HG02840 (cell line): ENCODE measurements around the gene FAM131B.
"Not testable (repeated sequence)": the region's sequence is repeated elsewhere in the genome, so short reads cannot be mapped to it uniquely, and the experiment has no call there.

ENCODE experiments used
- ATAC-seq: cut with Tn5 transposase; IDR thresholded peaks from one replicate; pipeline ENCODE4 v1.9.1; 2021; ENCODE audit warnings: mild to moderate bottlenecking, moderate library complexity, moderate number of reproducible peaks; ENCODE audit not compliant: unreplicated experiment, low FRiP score

FAM131B gene

DNA sequence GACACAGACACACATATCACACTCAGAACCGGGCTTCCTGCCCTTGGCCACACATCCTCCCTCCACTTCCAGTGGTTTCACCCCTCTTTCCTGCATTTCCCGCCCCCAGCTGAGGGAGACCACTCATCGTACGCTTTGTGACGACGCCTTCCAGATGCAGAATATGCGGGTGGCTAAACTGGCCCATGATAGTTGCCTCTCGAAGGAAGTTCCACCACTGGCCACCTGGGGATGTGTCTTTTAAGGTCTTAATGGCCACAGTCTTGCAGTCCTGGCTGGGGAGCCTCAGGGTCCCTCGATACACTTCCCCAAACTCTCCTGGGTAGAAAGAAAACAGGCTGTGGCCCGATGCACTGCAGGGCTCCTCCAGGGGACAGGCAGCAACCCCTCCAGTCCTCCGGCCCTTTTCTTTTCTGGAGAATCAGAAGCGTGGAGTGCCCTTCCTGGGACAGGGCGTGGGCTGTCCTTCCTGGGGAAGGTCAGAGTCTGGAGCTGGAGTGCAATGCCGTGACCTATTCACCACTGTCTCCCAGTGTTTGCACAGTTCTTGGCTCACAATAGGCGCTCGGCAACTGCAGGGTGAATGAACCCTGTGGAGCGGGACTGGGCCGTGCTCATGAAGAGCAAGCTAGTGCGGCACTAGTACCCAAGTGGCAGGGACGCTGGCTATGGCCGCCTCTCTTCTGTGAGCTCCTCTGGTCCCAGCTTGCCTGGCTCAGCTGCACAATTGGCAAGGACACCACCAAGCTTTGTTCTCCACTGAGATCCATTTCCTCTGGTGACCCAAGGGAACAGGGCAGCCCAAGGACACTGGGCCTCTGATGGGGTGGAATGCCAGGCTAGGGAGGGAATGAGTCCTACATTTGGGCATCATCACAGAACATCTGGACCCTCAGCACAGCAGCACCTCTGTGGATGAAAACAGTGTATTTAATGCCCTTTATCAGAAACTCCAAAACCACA, 33.0 kb upstream of the FAM131B start:
- no peak for ATAC-seq

DNA sequence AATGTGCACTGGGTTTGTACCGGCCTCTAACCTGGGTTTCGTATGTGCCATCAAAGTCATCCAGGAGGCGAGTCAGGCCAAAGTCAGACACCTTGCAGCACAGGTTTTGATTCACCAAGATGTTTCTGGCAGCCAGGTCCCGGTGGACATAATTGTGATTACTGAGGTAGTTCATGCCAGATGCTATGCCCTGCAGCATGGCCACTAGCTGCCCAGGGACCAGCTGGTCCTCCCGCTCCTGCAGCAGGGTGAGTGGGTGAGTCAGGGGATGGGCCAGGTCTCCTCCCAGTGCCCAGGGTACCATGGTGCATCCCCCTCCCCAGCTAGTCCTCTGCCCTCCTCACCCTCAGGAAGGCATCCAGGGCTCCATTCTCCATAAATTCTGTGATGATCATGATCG, 32.3 kb upstream of the FAM131B start:
- no peak for ATAC-seq

DNA sequence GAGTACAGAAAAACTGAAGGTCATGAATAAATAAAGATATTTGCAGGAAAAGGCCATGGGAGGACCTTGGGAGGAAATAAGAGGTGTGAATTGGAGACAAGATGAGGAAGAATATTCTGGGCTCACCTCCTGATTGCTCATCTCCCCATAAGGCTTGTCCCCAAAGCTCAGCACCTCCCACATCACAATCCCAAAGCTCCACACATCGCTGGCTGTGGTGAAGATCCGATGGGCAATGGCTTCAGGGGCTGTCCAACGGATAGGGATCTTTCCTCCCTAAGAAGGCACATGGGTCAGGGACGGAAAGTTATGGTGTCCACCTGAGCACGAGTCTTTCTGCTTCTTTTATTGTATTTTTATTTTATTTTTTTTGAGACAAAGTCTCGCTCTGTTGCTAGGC, 31.6 kb upstream of the FAM131B start:
- no peak for ATAC-seq

DNA sequence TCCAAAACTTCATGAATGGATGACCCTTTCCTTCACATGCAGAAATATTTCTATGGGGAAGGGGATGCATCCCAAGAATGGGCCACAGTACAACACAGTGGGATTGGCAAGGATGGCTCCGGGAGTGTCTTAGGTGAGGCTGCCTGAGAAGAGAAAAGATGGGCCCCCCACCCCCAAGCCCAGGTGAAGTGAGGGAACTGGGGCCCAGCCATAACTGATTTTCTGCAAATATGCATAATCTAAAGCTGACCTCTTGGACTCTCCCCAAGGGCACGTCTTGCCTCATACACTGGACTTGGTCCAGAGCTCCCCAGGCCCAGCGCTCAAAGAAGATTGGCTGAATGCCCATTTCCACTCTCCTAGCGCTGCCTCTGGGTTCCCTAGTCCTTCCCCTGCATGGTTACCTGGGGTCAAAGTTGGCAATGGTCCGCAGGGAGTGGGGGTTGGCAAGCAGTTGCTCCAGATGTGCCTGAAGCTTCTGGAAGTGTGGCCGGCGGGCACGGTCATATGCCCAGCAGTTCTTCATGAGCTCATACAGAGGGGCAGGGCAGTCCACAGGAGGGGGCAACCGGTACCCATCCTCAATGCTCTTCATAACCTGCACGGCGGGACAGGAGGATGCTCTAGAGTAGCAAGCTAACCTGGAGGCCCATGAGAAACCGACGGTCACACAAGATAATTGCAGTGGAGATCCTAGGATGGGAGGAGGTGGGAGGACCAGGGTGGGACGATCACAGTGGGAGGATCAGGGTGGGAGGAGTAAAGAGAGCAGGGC, 30.9 kb upstream of the FAM131B start:
- ATAC-seq: no peak

DNA sequence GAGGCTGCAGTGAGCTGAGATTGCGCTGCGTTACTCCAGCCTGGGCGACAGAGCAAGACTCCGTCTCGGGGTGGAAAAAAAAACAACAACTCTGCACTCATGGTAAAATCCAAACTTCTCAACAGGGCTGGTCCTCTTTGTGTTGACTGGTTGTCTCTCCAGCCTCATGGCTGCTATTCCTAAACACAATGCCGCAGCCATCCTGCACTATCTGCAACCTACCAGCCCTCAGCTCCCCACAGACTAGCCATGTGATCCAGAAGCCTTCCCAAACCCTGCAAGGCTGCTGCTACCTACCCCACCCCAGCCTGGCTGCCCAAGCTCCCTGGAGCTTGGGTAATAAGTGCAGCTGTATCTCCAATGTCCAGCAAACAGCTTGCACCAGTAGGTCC, 30.4 kb upstream of the FAM131B start:
- no peak for ATAC-seq

DNA sequence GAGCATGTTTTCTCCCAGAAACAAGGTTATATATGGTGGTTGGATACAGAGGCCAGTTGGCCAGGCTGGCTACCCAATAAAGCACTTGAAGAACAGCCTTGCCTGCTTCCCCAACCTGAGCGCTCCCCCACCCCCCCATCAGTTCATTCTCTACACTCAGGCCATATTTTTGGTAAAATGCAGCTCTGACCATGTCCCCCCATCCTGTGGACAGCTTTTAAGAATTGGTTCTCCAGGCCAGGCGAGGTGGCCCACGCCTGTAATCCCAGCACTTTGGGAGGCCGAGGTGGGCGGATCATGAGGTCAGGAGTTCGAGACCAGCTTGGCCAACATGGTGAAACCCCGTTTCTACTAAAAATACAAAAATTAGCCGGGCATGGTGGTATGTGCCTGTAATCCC, 29.9 kb upstream of the FAM131B start:
- ATAC-seq: not testable (repeated sequence)

DNA sequence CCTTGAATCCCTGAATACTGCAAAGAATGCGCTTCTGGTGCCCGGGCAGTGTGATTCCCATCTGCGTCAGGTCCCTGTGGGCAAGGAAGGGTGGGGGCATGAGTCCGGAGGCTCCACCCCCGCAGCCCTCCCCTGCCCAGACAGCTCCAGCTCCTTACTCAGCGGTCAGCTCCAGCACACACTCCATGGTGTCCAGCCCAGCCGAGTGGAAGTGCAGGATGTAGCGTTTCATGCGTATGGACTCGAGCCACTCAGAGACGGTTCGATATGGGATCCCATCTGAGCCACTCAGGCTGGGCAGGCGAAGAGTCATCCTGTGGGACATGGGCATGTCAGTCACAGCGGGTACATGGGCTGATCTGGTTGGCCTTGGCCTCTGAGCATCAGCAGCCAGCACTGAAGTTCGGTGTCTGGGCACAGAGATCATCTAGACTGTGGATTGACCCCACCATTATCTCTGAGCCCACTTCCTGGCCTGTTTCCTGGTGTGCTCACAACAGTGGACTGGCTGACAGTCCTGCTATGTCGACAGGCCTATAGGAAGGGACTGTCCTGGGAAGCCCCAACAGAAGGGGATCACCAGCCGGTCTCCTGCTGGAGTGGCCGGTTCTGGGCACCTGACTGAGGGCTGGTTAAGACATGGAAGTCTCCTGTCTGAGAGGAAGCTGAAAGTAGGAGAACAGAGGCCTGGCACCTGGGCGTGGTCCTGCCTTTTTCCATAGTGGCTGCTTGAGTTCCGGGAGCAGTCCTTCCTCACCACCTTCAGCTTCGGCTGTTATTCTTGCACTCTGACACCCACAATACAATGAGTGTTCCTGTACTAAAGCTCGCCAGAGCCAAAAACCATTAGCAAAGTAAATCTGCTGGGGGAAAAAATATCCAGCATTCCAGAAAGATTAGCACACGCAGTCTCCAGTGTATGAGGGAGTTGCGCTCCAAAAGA, 29.2 kb upstream of the FAM131B start:
- ATAC-seq: no peak

DNA sequence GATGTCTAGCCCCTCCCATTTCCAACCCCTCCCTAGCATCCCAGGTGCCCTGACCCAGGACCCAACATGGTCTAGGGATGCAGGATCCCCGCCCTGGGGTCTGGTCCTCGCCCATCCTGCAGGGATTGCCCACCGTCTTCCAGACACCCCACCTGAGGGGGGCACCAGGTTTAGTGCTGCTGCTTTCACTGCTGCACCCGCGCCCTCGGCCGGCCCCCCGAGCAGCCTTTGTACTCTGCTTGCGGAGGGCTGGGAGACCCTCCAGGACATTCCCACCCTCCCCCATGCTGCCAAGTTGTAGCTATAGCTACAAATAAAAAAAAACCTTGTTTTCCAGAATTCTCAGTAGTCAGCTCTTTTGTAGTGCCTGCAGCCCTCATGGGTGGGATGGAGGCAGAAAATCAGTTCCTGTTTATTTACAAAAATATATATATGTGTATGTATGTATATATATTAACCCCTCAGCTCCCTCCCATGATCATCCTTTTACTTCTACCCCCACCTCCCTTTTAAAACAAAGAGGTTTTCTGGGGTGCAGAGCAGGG, 28.3 kb upstream of the FAM131B start:
- ATAC-seq: no peak

DNA sequence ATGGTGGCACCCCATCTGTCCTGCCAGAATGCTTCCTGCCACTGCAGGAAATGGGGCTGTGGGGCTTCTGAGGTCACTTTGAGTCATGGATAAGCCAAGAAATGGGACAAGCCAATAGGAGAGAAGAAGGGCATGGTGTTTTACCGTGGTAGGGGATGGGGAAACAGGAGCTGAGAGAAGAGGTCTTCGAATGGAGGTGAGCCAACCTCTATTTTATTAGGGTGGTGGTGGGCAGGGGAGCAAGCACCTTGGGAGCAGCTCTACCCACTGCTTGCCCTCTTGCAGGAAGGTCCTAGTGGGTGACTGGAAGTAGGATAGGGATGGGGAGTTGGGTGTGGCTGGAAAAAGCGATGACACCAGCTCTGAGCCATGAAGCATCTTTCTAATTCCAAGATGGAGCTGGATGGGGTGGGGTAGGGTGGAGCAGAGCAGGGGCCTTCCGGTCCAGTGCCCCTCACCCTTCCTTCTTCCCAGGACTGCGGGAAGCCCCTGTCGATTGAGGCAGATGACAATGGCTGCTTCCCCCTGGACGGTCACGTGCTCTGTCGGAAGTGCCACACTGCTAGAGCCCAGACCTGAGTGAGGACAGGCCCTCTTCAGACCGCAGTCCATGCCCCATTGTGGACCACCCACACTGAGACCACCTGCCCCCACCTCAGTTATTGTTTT, 27.7 kb upstream of the FAM131B start:
- no peak for ATAC-seq

DNA sequence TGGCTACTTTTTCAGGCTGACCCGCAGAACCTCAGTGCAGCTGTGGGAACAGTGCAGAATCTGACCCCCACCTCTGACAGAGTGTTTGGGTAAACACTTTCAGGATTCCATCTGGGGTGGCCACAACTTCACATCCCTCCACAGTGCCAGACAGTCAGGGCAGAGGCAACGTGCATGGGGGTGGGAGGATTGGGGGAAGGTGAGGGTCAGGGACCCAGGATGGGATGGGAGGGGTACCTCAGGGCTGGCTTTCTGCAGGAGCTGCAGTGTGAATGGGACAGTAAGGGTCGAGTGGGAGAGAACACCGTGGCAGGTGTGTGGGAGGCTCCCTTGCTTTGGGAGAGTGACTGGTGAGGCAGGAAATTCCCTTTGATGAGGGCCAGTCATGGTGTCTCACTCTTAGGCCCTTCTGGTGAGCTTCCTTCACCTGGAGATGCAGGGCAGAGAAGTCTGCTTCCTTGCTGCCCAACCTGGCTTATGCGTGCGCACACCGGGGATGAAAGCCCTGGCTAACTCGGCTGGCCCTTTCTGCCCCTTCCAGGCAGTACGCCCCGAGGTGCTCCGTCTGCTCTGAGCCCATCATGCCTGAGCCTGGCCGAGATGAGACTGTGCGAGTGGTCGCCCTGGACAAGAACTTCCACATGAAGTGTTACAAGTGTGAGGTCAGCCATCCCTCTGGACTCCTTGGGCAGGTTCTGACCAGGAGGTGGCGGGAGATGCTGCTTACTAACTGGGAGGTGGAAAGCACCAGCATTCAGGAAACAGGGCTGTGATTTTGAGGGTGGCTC, 27.0 kb upstream of the FAM131B start:
- no peak for ATAC-seq

DNA sequence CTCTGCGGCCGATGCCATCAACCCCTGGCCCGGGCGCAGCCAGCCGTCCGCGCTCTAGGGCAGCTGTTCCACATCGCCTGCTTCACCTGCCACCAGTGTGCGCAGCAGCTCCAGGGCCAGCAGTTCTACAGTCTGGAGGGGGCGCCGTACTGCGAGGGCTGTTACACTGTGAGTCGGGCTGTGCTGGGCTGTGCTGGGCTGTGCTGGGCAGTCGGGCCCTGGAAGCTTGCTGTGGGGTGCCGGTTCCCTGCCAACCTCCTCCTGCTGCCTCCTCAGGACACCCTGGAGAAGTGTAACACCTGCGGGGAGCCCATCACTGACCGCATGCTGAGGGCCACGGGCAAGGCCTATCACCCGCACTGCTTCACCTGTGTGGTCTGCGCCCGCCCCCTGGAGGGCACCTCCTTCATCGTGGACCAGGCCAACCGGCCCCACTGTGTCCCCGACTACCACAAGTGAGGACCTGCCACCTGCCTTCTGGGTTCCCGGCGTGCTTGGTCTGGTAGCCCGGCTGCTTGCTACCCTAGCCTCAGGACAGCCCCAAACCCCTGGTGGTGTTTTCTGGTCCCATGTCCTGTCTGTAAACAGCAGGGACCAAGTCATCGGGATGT, 26.1 kb upstream of the FAM131B start:
- ATAC-seq: no peak

DNA sequence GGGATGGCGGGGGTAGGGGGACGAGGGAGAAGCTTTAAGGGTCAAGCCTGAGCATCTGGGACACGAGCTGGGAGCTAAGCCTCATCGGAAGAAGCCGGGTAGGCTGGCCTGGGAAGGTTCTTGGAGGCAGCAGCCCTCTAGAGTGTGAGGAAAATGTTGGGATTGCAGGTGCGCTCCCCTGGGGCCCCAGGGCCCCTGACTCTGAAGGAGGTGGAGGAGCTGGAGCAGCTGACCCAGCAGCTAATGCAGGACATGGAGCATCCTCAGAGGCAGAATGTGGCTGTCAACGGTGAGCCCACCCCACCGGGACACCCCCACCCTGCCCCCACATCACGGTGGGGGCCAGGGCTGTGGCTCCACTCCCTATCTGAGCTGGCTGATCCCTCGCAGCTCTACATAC, 25.5 kb upstream of the FAM131B start:
- no peak for ATAC-seq

DNA sequence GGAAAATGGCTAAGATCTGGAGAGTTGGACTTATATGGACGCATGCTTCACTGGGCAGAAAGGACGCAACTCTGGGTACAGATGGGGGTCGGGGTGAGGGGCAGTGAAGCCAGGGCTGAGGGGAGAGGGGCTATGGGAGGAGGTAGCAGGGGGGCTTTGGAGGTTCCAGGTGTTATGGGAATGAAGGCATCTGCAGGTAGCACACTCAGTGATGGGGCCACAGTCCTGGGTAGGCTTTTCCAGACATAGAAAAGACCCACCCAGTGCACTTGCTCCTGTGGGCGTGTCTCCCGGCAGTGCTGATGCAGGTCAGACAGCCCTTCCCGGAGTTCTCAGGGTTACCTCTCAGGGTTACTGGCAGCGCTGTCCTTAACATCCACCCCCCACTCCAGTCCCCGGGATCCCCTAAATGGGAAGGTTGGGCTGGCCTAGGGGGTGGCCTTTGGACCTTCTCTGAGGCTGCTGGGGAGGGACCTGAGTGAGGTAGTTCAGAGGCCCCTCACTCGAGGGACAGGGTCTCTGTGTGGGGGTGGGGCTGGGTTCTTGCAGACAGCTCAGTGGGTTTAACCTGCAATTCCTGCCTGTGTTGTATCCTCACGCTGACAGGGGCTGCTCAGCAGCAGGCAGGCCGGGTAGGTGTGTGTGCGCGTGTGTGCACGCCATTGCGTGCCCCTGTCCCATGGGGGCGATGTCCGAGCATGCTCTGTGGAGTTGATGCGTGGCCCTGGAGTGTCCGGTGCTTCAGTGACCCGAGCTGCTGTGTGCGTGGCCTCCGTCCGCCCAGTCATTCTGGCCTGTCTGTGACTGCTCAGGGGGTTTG, 24.9 kb upstream of the FAM131B start:
- ATAC-seq: no peak

DNA sequence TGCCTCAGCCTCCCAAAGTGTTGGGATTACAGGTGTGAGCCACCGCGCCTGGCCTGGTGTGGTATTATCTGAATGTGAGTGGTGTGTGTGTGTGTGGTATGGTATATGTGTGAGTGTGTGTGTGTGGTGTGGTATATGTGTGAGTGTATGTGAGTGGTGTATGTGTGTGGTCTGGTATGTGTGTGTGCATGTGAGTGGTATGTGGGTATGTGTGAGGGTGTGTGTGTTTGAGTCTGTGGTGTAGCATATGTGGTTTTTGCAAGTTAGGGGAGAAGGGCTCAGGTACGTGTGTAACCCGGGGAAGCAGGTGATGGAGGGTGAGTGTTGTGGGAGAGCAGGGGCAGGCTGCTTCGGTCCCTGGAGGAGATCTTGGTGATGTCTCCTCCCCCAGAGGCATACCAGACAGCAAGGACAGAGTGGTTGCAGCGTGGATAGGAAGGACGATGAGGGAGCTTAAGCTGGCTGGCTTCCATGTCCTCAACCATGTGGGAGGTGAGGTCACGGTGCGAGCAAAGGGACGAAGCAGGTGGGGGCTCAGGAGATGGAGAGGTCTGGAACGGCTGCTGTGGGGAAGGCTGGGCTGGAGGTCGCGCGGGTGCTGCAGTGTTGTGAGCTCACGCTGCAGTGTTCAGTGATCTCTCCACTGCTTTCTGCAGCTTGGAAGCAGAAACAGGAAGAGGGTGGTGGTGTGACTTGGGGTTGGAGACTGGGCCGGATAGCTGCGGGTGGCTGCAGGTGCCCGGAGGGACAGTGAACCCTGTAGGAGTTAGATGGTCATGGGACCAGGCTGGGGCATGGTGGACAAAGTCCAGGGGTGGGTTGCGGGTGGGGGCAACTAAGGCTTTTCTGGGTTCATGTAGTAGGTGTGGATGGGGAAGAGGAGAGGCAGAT, 23.6 kb upstream of the FAM131B start:
- no peak for ATAC-seq

DNA sequence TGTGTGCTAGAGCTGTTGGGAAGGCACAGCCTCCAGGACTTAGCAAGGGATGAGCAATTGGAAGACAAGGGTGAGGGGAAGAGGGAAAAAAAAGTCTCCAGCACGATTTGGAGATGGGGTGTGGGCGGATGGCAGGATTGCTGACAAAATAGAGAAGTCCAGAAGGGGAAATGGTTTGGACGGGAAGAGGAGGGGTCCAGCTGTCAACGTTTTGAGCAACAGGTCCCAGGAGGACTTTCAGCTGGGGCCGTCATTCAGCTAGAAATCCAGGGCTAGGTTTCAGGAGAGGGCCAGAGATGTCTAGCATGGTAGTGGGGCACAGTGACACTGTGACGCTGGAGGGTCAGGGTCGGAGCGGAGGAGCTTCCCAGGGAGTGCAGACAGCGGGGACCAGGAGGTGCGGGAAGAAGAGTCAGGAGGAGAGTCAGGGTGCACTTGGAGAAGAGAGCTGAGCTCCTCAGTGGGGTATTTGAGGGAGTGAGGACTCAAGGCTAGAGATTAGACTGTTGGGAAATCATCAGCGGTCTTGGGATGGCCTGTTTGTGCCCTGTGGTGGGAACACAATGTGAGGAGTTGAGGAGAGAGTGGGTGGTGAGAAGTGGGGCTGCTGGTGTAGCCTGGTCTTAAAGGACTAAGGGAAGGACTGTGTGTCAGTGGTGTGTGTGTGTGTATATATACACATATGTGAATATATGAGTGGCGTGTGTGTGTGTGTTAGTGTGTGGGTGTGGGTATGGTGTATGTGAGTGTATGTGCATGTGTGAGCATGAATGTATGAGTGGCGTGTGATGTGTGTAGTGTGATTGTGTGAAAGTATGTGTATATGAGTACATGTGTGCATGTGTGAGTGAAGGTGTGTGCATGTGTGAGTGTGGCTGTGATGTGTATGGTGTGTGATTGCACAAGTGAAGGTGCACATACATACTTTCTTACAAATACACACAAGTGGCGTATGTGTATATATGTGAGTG, 22.4 kb upstream of the FAM131B start:
- no peak for ATAC-seq

DNA sequence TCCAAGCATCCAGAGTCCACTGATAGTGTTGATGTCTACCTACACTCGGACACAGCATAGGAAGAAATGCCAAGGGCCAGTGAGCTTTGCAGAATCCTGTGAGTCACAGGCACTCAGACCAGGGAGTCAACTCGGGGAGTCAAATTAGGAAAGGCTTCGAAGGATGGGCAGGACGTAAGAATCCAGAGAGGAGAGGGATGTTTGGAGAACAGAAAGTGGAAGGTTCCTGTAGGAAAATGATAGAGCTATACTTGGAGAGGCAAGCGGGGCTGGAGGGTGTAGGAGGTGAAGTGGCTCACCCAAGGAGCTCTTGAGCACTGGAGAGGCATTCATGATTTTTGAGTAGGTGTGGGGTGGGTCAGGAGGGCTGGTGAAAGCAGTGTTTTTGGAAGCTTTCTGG, 21.6 kb upstream of the FAM131B start:
- no peak for ATAC-seq
